Left lobe of liver (tissue), 2 donors: Measurements from ENCODE around the gene ELOA2. TPM values are rescaled to one million over a fixed set of nuclear protein-coding genes. Genes with fewer than 3 reads are reported as not detected.
"Not testable (repeated sequence)": the region's sequence is repeated elsewhere in the genome, so short reads cannot be mapped to it uniquely, and the experiment has no call there.

Experiments used
- ATAC-seq: fragments of 200-7000 bp; cut with Tn5 transposase; one replicate; pipeline ENCODE4 v1.9.1; 2020; ENCODE audit warnings: mild to moderate bottlenecking, moderate library complexity
- DNase-seq: peaks from one replicate; pipeline ENCODE4 v3.0.0-alpha.2; 2020; ENCODE audit warnings: low spot score
- total RNA-seq: library from RNA; stranded (reverse); gene quantifications from one replicate; pipeline ENCODE4 v1.2.1, GENCODE V29; 2021
- donor health status: DM: no; HTN: no; CAD: no; lungs with moderate emphysema.
- donor health status: DM: no; HTN: yes; CAD: no.

ELOA2 gene
- total RNA-seq, 1 donor from 2014 or later: not detected

DNA sequence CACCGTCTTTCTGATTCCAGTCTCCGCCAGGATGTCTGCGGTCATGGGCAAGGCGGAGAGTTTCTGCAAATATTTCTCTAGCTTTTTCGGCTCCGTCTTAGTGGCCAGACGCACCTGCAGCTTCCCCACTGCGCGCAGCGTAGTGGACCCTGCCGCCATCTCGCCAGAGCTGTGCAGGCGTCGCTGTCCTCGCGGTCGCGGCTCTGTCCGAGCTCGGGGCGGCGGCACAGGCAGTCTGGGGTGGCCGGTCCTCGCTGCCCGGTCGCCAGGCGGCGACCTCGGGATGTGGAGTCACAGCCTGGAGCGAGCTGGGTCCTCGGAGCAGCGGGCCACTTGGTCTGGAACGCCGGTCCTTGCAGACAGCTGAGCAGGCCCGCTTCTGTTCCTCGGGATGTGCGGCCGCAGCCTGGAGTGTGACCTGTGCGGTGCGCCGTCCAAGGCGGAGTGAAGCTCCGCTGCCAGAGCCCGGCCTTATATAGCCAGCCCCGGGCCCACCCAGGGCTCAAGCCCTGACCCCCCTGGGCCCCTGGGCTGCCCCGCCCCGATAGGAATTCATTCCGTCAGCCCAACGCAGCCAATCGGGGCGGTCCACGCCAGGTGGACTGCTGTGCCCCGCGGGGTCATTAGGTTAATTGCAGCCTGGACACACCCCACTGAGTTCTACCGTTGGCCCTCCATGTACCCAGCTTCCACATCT, 11.5 kb downstream of the ELOA2 start:
- DNase-seq: not testable (repeated sequence)
- peak; percentile 3 for ATAC-seq

DNA sequence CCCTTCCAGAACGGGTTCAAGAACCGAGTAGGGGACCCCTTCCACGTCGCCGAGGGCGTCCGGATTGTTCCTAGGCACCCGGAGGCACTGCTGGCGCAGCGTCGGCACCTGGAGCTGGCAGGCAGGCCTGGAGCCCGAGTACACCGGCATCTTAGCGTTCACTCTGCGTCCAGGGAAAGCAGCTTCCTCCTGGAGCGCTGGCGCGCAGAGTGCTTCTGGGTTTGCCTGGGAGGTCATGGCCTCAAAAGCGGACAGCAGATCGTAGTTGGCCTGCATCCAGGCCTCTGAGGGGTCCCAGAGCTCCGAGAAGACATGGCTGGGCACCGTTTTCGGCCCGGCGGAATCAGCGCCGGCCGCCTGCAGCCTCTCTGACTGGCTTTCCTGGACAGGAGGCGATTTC, 12.6 kb downstream of the ELOA2 start:
- not testable (repeated sequence) for DNase-seq, ATAC-seq

DNA sequence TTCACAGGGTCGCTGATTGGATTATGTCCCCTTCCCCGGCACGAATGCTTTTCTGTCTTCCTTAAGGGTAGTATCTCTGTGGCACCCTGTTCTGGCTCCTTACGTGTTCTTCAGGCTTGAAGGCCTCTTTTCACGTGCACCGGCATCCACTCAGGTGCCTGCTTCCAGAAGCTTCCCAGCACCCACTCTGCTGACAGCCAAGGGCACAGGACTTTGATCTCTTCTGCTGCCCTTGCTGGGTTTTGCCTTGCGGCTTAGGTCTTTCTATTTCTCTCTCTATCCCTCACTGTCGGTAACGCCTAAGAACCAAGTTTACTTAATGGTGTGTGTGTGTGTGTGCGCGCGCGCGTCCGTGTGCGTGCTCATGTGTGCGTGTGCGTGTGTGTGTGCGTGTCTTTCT, 14.7 kb downstream of the ELOA2 start:
- not testable (repeated sequence) for DNase-seq
- peak; percentile 76 for ATAC-seq

DNA sequence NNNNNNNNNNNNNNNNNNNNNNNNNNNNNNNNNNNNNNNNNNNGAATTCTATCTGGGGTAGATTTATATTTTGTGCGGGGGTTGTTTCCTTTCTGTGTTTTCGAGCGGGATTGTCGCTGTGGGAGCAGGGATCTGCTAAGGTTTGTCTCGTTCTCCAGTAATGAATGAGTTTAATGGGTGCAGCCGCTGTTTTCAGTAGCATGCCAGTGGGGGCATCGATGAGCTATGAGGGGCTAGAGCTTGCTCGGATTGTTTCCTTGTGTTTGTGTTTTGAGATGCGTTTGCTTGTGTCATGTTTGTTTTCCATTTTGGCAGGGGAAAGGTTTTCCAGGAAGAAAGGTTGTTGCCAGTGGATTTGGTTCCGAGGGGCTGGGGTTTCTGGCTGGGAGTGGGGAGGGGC, 15.6 kb downstream of the ELOA2 start:
- DNase-seq, ATAC-seq: not testable (repeated sequence)

Other genes with a start within 250 kb of the ELOA2 start
- 13.7 TPM for gene PIAS2, start 118.1 kb downstream of the ELOA2 start, total RNA-seq
- gene KATNAL2, start 118.0 kb downstream of the ELOA2 start, total RNA-seq: 4.5 TPM
- 29.7 TPM for gene HDHD2, start 114.9 kb upstream of the ELOA2 start, total RNA-seq
- gene IER3IP1, start 140.7 kb upstream of the ELOA2 start, total RNA-seq: 4.5 TPM
- gene SKOR2, start 216.0 kb upstream of the ELOA2 start, total RNA-seq: not detected